ENCODE measurements around the gene VCL.
A peak's percentile ranks its signal among the peaks of the same experiment; 100 is the strongest.

VCL gene

GRCh38 chr10:74079028-74079935 lies 81.4 kb downstream of the VCL start:
- DNase-seq = no peak

- no peak for DNase-seq
Observed at GRCh38 chr10:74079936-74080590, 82.1 kb downstream of the VCL start.

- DNase-seq = peak; percentile 36
Observed at GRCh38 chr10:74081192-74081803, 83.4 kb downstream of the VCL start.

GRCh38 chr10:74081941-74082718 lies 84.2 kb downstream of the VCL start:
- no peak for DNase-seq

- no peak for DNase-seq
Observed at GRCh38 chr10:74083304-74083703, 85.4 kb downstream of the VCL start.

- no peak for DNase-seq
Observed at GRCh38 chr10:74084955-74085354, 87.0 kb downstream of the VCL start.

GRCh38 chr10:74086317-74086716 lies 88.4 kb downstream of the VCL start:
- no peak for DNase-seq

GRCh38 chr10:74088722-74089121 lies 90.8 kb downstream of the VCL start:
- peak; percentile 3 for DNase-seq

- no peak for DNase-seq
Observed at GRCh38 chr10:74092372-74092771, 94.5 kb downstream of the VCL start.

- DNase-seq = no peak
Observed at GRCh38 chr10:74093530-74094164, 95.7 kb downstream of the VCL start.

GRCh38 chr10:74094231-74094630 lies 96.3 kb downstream of the VCL start:
- no peak for DNase-seq

GRCh38 chr10:74096777-74097176 lies 98.9 kb downstream of the VCL start:
- no peak for DNase-seq

GRCh38 chr10:74097776-74098175 lies 99.9 kb downstream of the VCL start:
- DNase-seq = no peak

GRCh38 chr10:74099420-74099819 lies 101.5 kb downstream of the VCL start:
- no peak for DNase-seq

- no peak for DNase-seq
Observed at GRCh38 chr10:74099836-74100235, 101.9 kb downstream of the VCL start.

GRCh38 chr10:74103560-74104258 lies 105.8 kb downstream of the VCL start:
- DNase-seq = no peak

- DNase-seq = no peak
Observed at GRCh38 chr10:74104480-74104879, 106.6 kb downstream of the VCL start.

- no peak for DNase-seq
Observed at GRCh38 chr10:74104996-74105395, 107.1 kb downstream of the VCL start.

- DNase-seq = no peak
Observed at GRCh38 chr10:74107391-74107790, 109.5 kb downstream of the VCL start.

GRCh38 chr10:74109452-74109851 lies 111.5 kb downstream of the VCL start:
- DNase-seq = peak; percentile 46

- no peak for DNase-seq
Observed at GRCh38 chr10:74110120-74110519, 112.2 kb downstream of the VCL start.

GRCh38 chr10:74111799-74112198 lies 113.9 kb downstream of the VCL start:
- DNase-seq = no peak
